ENCODE measurements around the gene OOSP4B. TPM values are rescaled to one million over a fixed set of nuclear protein-coding genes. Genes with fewer than 3 reads are reported as not detected.

The OOSP4B gene
- total RNA-seq, 2 experiments from 2014 or later, result not detected

DNA sequence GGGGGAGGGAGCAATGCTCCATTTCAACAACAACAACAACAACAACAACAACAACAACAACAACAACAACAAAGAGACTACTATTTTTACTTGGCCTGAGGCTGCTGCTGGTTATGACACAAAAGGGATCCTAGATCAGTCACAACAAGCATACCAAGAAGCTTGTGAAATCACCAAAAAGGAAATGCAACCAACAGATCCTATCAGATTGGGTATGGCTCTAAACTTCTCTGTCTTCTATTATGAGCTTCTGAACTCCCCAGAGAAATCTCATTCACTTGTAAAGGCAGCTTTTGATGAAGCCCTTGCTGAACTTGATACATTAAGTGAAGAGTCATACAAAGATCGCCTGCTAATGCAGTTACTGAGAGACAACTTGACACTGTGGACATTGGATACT, 61.0 kb downstream of the OOSP4B start:
- CTCF ChIA-PET, result no interaction called here
- Histone ChIP-seq H3K4me1 (ENCODE audit: insufficient read depth, low read length) (no peaks in the 10 kb centered on the region), H3K4me3 (ENCODE audit: low read length) (no peak overlapping the region), H3K27me3 (ENCODE audit: control insufficient read depth in 1 of 2, insufficient read depth in 2 of 2, low read length in 2 of 2) (no peaks in the 10 kb centered on the region), H3K36me3 (ENCODE audit: insufficient read depth, low read length) (no peaks in the 10 kb centered on the region), H3K27ac (ENCODE audit: low read depth in 1 of 2, low read length in 2 of 2) (no peak overlapping the region), H3K9me3 (ENCODE audit: control insufficient read depth in 1 of 2, insufficient read depth in 1 of 2, low read length in 2 of 2) (peaks cover 0 to 13% of the 10 kb centered on the region in 2 experiments)
- Mint-ChIP-seq H3K36me3 (ENCODE audit: low read depth) (no peaks in the 10 kb centered on the region), H3K4me3 (no peak overlapping the region), H3K27me3 (no peaks in the 10 kb centered on the region), H3K4me1 (ENCODE audit: low read depth) (no peaks in the 10 kb centered on the region), H3K27ac (no peak overlapping the region), H3K9me3 (peaks cover 2% of the 10 kb centered on the region)
- DNase-seq, result no peak
- POLR2A ChIA-PET, result no interaction called here
- ATAC-seq (ENCODE audit: poor library complexity), result no peak
- TF ChIP-seq, protein P1, sequence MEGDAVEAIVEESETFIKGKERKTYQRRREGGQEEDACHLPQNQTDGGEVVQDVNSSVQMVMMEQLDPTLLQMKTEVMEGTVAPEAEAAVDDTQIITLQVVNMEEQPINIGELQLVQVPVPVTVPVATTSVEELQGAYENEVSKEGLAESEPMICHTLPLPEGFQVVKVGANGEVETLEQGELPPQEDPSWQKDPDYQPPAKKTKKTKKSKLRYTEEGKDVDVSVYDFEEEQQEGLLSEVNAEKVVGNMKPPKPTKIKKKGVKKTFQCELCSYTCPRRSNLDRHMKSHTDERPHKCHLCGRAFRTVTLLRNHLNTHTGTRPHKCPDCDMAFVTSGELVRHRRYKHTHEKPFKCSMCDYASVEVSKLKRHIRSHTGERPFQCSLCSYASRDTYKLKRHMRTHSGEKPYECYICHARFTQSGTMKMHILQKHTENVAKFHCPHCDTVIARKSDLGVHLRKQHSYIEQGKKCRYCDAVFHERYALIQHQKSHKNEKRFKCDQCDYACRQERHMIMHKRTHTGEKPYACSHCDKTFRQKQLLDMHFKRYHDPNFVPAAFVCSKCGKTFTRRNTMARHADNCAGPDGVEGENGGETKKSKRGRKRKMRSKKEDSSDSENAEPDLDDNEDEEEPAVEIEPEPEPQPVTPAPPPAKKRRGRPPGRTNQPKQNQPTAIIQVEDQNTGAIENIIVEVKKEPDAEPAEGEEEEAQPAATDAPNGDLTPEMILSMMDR (IDR thresholded peaks at IDR 0.05), result no peak
- intact Hi-C loops (cut with DNase I, micrococcal nuclease), result no loop called here

DNA sequence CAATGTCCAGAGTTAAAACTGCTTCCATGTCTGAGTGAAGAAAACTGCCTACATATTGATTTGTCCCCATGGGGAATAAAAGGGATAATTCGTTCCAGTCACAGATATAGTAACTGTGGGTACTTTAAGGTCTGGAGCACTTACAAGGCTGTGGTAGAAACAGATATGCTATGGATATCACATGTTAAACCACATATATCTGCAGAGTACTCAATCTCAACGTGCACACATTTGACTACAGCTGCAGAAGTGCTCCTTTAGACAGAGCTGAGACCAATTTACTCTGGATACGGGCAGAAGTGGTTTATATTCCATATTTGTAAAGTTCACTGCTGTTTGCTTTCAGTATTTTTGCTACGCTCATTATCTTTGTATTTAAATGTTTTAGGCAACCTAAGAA, 61.8 kb downstream of the OOSP4B start:
- H3K4me1 Mint-ChIP-seq (ENCODE audit: low read depth), result no peaks in the 10 kb centered on the region
- H3K4me1 ChIP-seq (ENCODE audit: insufficient read depth, low read length), result no peaks in the 10 kb centered on the region
- ChIA-PET POLR2A (no interaction called here), CTCF (no interaction called here)
- no peak overlapping the region for H3K27ac ChIP-seq (ENCODE audit: low read depth in 1 of 2, low read length in 2 of 2)
- H3K27me3 ChIP-seq (ENCODE audit: control insufficient read depth in 1 of 2, insufficient read depth in 2 of 2, low read length in 2 of 2), result no peaks in the 10 kb centered on the region
- H3K9me3 Mint-ChIP-seq, result peaks cover 2% of the 10 kb centered on the region
- H3K36me3 ChIP-seq (ENCODE audit: insufficient read depth, low read length), result no peaks in the 10 kb centered on the region
- TF ChIP-seq, protein P1 (IDR thresholded peaks at IDR 0.05), result no peak
- no peak overlapping the region for H3K4me3 Mint-ChIP-seq
- DNase-seq (no peak), ATAC-seq (ENCODE audit: poor library complexity) (no peak)
- intact Hi-C loops (cut with DNase I, micrococcal nuclease), result no loop called here
- H3K4me3 ChIP-seq (ENCODE audit: low read length), result no peak overlapping the region
- peaks cover 0 to 6% of the 10 kb centered on the region in 2 experiments for H3K9me3 ChIP-seq (ENCODE audit: control insufficient read depth in 1 of 2, insufficient read depth in 1 of 2, low read length in 2 of 2)
- H3K36me3 Mint-ChIP-seq (ENCODE audit: low read depth), result no peaks in the 10 kb centered on the region
- H3K27ac Mint-ChIP-seq, result no peak overlapping the region
- H3K27me3 Mint-ChIP-seq, result no peaks in the 10 kb centered on the region

DNA sequence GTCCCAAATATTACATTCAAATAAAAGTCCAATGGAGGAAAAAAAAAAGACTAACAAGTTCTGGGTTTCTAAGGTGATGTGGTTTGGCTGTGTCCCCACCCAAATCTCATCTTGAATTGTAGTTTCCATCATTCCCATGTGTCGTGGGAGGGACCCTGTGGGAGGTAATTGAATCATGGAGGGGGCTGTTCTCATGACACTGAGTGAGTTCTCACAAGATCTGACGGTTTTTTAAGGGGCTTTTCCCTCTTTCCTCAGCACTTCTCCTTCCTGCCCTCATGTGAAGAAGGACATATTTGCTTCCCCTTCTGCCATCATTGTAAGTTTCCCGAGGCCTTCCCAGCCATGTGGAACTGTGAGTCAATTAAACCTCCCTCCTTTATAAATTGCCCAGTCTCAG, 63.6 kb downstream of the OOSP4B start:
- DNase-seq, result peak in 1 of 14 experiments; percentile 3
- H3K9me3 Mint-ChIP-seq, result peaks cover 2% of the 10 kb centered on the region
- peaks cover 7% of the 10 kb centered on the region for H3K27me3 Mint-ChIP-seq
- Histone ChIP-seq H3K4me3 (ENCODE audit: low read length) (no peak overlapping the region), H3K9me3 (ENCODE audit: control insufficient read depth in 1 of 2, insufficient read depth in 1 of 2, low read length in 2 of 2) (peaks cover 0 to 5% of the 10 kb centered on the region in 2 experiments), H3K4me1 (ENCODE audit: insufficient read depth, low read length) (no peaks in the 10 kb centered on the region), H3K27me3 (ENCODE audit: control insufficient read depth in 1 of 2, insufficient read depth in 2 of 2, low read length in 2 of 2) (peaks cover 0 to 4% of the 10 kb centered on the region in 2 experiments), H3K36me3 (ENCODE audit: insufficient read depth, low read length) (no peaks in the 10 kb centered on the region), H3K27ac (ENCODE audit: low read depth in 1 of 2, low read length in 2 of 2) (no peak overlapping the region)
- TF ChIP-seq, protein P1 (IDR thresholded peaks at IDR 0.05), result no peak
- H3K27ac Mint-ChIP-seq, result no peak overlapping the region
- no peak for ATAC-seq (ENCODE audit: poor library complexity)
- no peaks in the 10 kb centered on the region for H3K4me1 Mint-ChIP-seq (ENCODE audit: low read depth)
- POLR2A ChIA-PET, result no interaction called here
- no peak overlapping the region for H3K4me3 Mint-ChIP-seq
- CTCF ChIA-PET, result no interaction called here
- H3K36me3 Mint-ChIP-seq (ENCODE audit: low read depth), result no peaks in the 10 kb centered on the region
- intact Hi-C loops (cut with DNase I, micrococcal nuclease), result no loop called here

Other genes starting within 250 kb of the OOSP4B start
- 10 to 100 TPM; 22.8 to 24.6 TPM for gene MRPL16, start 206.4 kb upstream of the OOSP4B start, total RNA-seq
- gene CBLIF, start 171.7 kb upstream of the OOSP4B start, total RNA-seq, result not detected
- gene TCN1, start 150.7 kb upstream of the OOSP4B start, total RNA-seq, result not detected
- gene OOSP3, start 138.4 kb upstream of the OOSP4B start, total RNA-seq, result not detected
- not detected for gene OOSP1, start 78.7 kb upstream of the OOSP4B start, total RNA-seq
- gene OOSP4A, start 53.1 kb upstream of the OOSP4B start, total RNA-seq, result not detected
- gene OOSP2, start 23.2 kb downstream of the OOSP4B start, total RNA-seq, result not detected
- not detected for gene MS4A3, start 39.5 kb downstream of the OOSP4B start, total RNA-seq
- not detected for gene MS4A2, start 71.5 kb downstream of the OOSP4B start, total RNA-seq
- 1 to 10 TPM; 3.3 TPM for gene MS4A6A, start 165.9 kb downstream of the OOSP4B start, total RNA-seq
- gene MS4A4E, start 226.0 kb downstream of the OOSP4B start, total RNA-seq, result not detected